Neural crest cell (in vitro differentiated cells): ENCODE results near the gene MTRF1L. TPM values are rescaled to one million over a fixed set of nuclear protein-coding genes. Genes with fewer than 3 reads are reported as not detected.

Experiments used
- DNase-seq: peaks from one replicate; pipeline ENCODE4 v3.0.0; 2021; ENCODE audit warnings: low read depth, mixed read lengths, low spot score
- H3K27ac Mint-ChIP-seq: one replicate; pipeline ENCODE4 v1.8.0; 2021; ENCODE audit warnings: mild to moderate bottlenecking, mixed read lengths; ENCODE audit not compliant: unreplicated experiment
- H3K27me3 Mint-ChIP-seq: 2 replicates; pipeline ENCODE4 v1.8.0; 2021; ENCODE audit warnings: low read depth, mild to moderate bottlenecking, mixed read lengths
- H3K36me3 Mint-ChIP-seq: 2 replicates; pipeline ENCODE4 v1.8.0; 2021; ENCODE audit warnings: low read depth, mild to moderate bottlenecking, mixed read lengths
- H3K4me1 Mint-ChIP-seq: 2 replicates; pipeline ENCODE4 v1.8.0; 2021; ENCODE audit warnings: mixed read lengths
- H3K4me3 Mint-ChIP-seq: one replicate; pipeline ENCODE4 v1.8.0; 2021; ENCODE audit warnings: mild to moderate bottlenecking, mixed read lengths
- H3K9me3 Mint-ChIP-seq: 2 replicates; pipeline ENCODE4 v1.8.0; 2021; ENCODE audit warnings: mixed read lengths
- total RNA-seq: library from RNA; stranded (reverse); gene quantifications from 2 replicates; pipeline ENCODE4 v1.2.1, GENCODE V29; 2021
- TF ChIP-seq, protein P1 (sequence below): fragments of 200-600 bp; sonication (generic); conservative IDR thresholded peaks from 2 replicates; pipeline ENCODE4 v1.5.0; 2021; ENCODE audit warnings: antibody characterized with exemption, mild to moderate bottlenecking

Gene MTRF1L
- total RNA-seq, 1 donor from 2014 or later, result 23.2 TPM

DNA sequence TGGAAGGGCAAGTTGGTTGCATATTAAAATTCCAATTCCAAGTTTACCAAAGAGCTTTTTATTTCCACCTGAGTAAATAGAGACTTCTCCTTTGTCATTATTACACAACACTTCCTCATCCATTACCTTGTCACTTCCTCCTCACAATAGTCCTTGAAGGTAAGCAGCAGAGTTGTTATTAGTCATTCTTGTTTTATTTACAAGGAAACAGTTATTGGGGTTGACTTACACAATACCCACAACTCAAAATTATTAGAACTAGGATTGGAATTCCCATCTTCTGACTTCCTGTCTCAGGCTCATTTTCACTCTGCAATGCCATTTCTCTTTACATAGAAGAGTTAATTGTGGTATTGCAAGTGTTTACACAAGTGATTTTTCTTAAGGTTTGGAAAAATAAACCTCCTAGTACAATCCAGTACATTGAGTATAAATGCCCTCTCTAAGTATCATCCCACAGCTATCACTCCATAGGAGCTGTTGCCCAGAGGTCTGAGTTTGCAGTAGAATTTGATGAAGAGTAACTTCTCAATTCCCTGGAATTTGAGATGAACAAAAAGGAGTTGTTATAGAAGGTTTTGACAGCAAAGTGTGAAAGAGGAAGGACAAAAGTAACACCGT lies 28.9 kb upstream of the MTRF1L start:
- Mint-ChIP-seq H3K4me1 (peaks cover 10% of the 10 kb centered on the region), H3K27me3 (no peaks in the 10 kb centered on the region), H3K27ac (no peak overlapping the region), H3K4me3 (no peak overlapping the region), H3K9me3 (no peaks in the 10 kb centered on the region), H3K36me3 (no peaks in the 10 kb centered on the region)
- DNase-seq, result no peak
- TF ChIP-seq, protein P1, sequence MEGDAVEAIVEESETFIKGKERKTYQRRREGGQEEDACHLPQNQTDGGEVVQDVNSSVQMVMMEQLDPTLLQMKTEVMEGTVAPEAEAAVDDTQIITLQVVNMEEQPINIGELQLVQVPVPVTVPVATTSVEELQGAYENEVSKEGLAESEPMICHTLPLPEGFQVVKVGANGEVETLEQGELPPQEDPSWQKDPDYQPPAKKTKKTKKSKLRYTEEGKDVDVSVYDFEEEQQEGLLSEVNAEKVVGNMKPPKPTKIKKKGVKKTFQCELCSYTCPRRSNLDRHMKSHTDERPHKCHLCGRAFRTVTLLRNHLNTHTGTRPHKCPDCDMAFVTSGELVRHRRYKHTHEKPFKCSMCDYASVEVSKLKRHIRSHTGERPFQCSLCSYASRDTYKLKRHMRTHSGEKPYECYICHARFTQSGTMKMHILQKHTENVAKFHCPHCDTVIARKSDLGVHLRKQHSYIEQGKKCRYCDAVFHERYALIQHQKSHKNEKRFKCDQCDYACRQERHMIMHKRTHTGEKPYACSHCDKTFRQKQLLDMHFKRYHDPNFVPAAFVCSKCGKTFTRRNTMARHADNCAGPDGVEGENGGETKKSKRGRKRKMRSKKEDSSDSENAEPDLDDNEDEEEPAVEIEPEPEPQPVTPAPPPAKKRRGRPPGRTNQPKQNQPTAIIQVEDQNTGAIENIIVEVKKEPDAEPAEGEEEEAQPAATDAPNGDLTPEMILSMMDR, result no peak

DNA sequence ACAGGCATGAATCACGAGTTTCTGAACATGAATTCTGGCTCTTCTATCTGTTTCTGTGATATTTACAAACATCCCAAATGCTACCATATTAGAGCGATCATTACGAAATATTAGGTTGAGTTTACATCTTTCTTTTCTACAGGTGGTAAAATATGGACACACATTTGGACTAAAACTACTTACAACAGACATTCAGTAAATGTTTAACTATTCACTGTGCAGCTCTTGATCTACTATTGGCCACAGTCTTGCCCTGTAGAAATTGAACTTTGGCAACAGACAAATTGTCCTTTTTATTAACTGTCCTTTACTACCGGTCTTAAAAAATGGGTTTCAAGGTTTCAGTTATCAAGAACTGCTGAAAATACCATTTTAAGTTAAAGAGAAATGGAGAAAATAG lies 26.5 kb upstream of the MTRF1L start:
- H3K9me3 Mint-ChIP-seq, result no peaks in the 10 kb centered on the region
- H3K36me3 Mint-ChIP-seq, result no peaks in the 10 kb centered on the region
- H3K4me3 Mint-ChIP-seq, result no peak overlapping the region
- DNase-seq, result no peak
- H3K27ac Mint-ChIP-seq, result no peak overlapping the region
- TF ChIP-seq, protein P1, result no peak
- H3K27me3 Mint-ChIP-seq, result no peaks in the 10 kb centered on the region
- H3K4me1 Mint-ChIP-seq, result peaks cover 10% of the 10 kb centered on the region

DNA sequence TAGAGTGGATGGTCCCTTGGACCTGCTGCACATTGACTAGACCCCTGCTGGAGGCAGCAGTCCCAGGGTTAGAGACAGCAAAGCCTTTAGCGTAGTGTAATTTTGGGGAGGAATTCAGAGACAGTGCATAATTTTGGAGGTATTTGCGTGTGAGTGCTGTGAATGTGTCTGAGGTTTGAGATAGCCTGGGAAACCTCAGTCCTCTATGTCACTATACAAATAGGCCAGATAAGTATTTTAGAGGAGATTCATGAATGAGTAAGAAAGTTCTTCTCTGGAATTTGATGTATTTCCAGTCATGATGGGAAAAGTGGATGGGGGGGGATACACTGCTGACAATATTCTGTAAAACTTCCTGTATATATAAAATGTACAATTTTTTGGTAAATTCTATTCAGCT lies 25.8 kb upstream of the MTRF1L start:
- no peak overlapping the region for H3K4me3 Mint-ChIP-seq
- TF ChIP-seq, protein P1, result no peak
- no peaks in the 10 kb centered on the region for H3K36me3 Mint-ChIP-seq
- no peak overlapping the region for H3K27ac Mint-ChIP-seq
- no peak for DNase-seq
- H3K27me3 Mint-ChIP-seq, result no peaks in the 10 kb centered on the region
- peaks cover 10% of the 10 kb centered on the region for H3K4me1 Mint-ChIP-seq
- no peaks in the 10 kb centered on the region for H3K9me3 Mint-ChIP-seq

DNA sequence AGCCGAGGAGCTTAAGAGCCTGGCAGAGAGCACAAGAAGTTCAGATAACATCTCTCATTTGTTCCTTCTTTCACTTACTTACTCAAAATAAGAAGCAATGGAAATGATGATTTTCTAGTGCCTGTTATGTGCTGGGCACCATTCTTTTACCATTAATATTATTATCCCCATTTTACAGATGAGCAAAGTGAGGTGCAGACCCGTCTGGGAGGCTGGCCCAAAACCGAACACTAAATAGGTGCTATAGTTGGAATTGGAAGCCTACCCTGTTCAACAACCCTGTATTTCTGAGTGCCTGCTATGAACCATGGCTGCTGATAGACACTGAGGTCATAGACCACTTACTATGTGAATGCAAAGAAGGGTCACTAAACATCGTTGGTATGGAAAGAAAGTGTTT lies 25.0 kb upstream of the MTRF1L start:
- DNase-seq, result no peak
- TF ChIP-seq, protein P1, result no peak
- H3K27me3 Mint-ChIP-seq, result no peaks in the 10 kb centered on the region
- no peak overlapping the region for H3K27ac Mint-ChIP-seq
- H3K4me1 Mint-ChIP-seq, result peaks cover 10% of the 10 kb centered on the region
- H3K9me3 Mint-ChIP-seq, result no peaks in the 10 kb centered on the region
- H3K36me3 Mint-ChIP-seq, result no peaks in the 10 kb centered on the region
- no peak overlapping the region for H3K4me3 Mint-ChIP-seq

DNA sequence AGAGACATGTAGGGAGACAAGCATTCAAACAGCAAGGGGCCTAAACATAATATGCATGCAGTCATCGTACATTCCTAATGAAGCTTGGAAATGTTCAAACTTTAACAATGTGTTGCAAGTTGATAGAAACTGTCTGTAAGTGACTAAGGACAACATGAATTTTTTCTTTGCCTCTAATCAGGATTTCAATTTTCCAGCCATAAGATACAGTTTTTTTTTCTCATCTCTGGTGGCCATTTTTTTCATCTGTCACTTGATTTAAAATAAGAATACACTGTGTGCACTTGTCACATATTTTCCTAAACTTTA lies 22.2 kb upstream of the MTRF1L start:
- TF ChIP-seq, protein P1, result peak; percentile 34
- H3K4me3 Mint-ChIP-seq, result no peak overlapping the region

More for the DNA sequence above, 22.2 kb upstream of the MTRF1L start:
- Mint-ChIP-seq H3K27me3 (no peaks in the 10 kb centered on the region), H3K36me3 (no peaks in the 10 kb centered on the region), H3K4me1 (no peaks in the 10 kb centered on the region), H3K9me3 (no peaks in the 10 kb centered on the region), H3K27ac (no peak overlapping the region)
- DNase-seq, result no peak
